ENCODE measurements around the gene SYDE2. TPM values are rescaled to one million over a fixed set of nuclear protein-coding genes. Genes with fewer than 3 reads are reported as not detected.
"Not testable (repeated sequence)": the region's sequence is repeated elsewhere in the genome, so short reads cannot be mapped to it uniquely, and the experiment has no call there.

Gene SYDE2
- total and polyA plus RNA-seq, 9 of the 15 experiments (the other 6 are each of a cell fraction or from before 2014, with no cell fraction given), result 0.39 to 8.7 (median 4.5) TPM

- TF ChIP-seq ATF3 (IDR thresholded peaks at IDR 0.05) (no peak), ATF3 (CRISPR knock-in tag; conservative IDR thresholded peaks at IDR 0.05) (no peak), YY1 (IDR thresholded peaks at IDR 0.05; ENCODE audit: borderline replicate concordance in 1 of 3, control insufficient read depth in 1 of 3, extremely low read depth in 1 of 3, insufficient read depth in 3 of 3, insufficient read length in 1 of 3, insufficient replicate concordance in 2 of 3, low read depth in 1 of 3, low read length in 2 of 3) (no peak), TAF9B (IDR thresholded peaks at IDR 0.05; ENCODE audit: partially characterized antibody) (no peak), SRSF7 (optimal IDR thresholded peaks at IDR 0.05; ENCODE audit: low read depth, low read length) (no peak), TCF7L2 (IDR thresholded peaks at IDR 0.05; ENCODE audit: low read depth, low read length) (no peak), NRF1 (conservative IDR thresholded peaks at IDR 0.05 in 1 of 2, IDR thresholded peaks at IDR 0.05 in 1 of 2) (no peak)
Observed at GRCh38 chr1:85142753-85143152, 58.1 kb downstream of the SYDE2 start (continued).

- H2AFZ ChIP-seq (ENCODE audit: low read depth, low read length); FAIRE-seq; H3K9me3 ChIP-seq (replicated peaks; ENCODE audit: control insufficient read depth, insufficient read depth, low read depth, low read length); H3K27me3 ChIP-seq (ENCODE audit: control insufficient read depth in 2 of 2, insufficient read depth in 2 of 2, low read length in 2 of 2); in situ Hi-C loops (cut with MboI); H3K9ac ChIP-seq (ENCODE audit: insufficient read depth in 1 of 2, low read depth in 2 of 2, low read length in 2 of 2); H3K79me2 ChIP-seq (ENCODE audit: control insufficient read depth, insufficient read depth, low read length); BruUV-seq (replicated peaks); H4K20me1 ChIP-seq (replicated peaks; ENCODE audit: control insufficient read depth, insufficient read depth, low read length); H3K27ac ChIP-seq (ENCODE audit: extremely low read depth, low read depth, low read length); H3K36me3 ChIP-seq (ENCODE audit: control insufficient read depth, insufficient read depth, low read length); H3K4me2 ChIP-seq (ENCODE audit: insufficient read depth, low read length); DNase-seq (ENCODE audit: extremely low read depth in 1 of 4, low spot score in 3 of 4); POLR2A ChIA-PET; ATAC-seq; intact Hi-C loops (cut with micrococcal nuclease); H3K4me1 ChIP-seq (replicated peaks in 1 of 2; ENCODE audit: control insufficient read depth in 2 of 2, insufficient read depth in 2 of 2, low read length in 2 of 2); H3K4me3 ChIP-seq; H3K9me1 ChIP-seq (ENCODE audit: control insufficient read depth, insufficient read depth, low read length): not testable (repeated sequence)
- CTCF ChIA-PET (ENCODE audit: low intra/inter-chr PET ratio), result interaction anchor here (0.6 kb wide), 1 partner anchor 17 kb away, joined by 3 read pairs; no protein-coding TSS in a partner anchor
- 26% methylated on average over 3 of the region's 5 CpGs for WGBS (ENCODE audit: insufficient coverage, low coverage, missing lambda C conversion rate)
Observed at GRCh38 chr1:85138439-85138838, 62.4 kb downstream of the SYDE2 start.
